ENCODE results near the gene PPARG. TPM values are rescaled to one million over a fixed set of nuclear protein-coding genes. Genes with fewer than 3 reads are reported as not detected.

The PPARG gene
- total and polyA plus RNA-seq, 4 donors, result 5.2 to 15.7 (median 7.0) TPM

DNA sequence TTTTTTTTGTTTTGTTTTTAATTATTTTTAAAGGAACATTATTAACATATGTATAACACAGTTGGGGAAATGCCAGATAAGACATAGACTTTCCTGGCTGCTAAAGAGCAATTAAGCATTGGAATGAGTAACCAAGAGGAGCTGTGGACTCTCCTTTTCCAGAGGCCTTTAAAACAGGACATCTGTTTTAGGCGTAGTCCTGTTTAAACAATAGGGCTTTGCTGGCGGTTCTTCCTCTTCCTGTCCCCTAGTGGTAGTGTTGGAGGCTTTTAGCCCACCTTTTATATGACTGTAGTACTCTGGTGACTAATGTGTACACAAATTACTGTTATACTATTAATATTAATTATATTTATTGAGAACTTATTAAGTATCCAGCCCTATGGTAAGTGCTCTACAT is 81.9 kb downstream of the PPARG start:
- H3K9ac ChIP-seq (ENCODE audit: low read depth in 1 of 2, low read length in 2 of 2), result no peak overlapping the region
- no peaks in the 10 kb centered on the region for H3K9me3 ChIP-seq (ENCODE audit: control insufficient read depth in 4 of 4, low read length in 3 of 4)
- peaks cover 4 to 30% (median 27%) of the 10 kb centered on the region in 4 donors for H3K4me1 ChIP-seq (ENCODE audit: control insufficient read depth in 4 of 4, insufficient read depth in 4 of 4, low read length in 3 of 4)
- H3K4me3 ChIP-seq (ENCODE audit: low read depth in 1 of 3, low read length in 3 of 3), result no peak overlapping the region
- no peaks in the 10 kb centered on the region for H3K36me3 ChIP-seq (ENCODE audit: control insufficient read depth in 4 of 4, insufficient read depth in 3 of 4, low read depth in 1 of 4, low read length in 3 of 4)
- TF ChIP-seq GABPA (IDR thresholded peaks at IDR 0.05 in 1 of 2, conservative IDR thresholded peaks at IDR 0.05 in 1 of 2) (no peak), FOXA1 (IDR thresholded peaks at IDR 0.05) (no peak), RXRA (IDR thresholded peaks at IDR 0.05) (no peak), RAD21 (IDR thresholded peaks at IDR 0.05) (peak in 1 of 2 donors; percentile 33)
- TF ChIP-seq, protein P1, sequence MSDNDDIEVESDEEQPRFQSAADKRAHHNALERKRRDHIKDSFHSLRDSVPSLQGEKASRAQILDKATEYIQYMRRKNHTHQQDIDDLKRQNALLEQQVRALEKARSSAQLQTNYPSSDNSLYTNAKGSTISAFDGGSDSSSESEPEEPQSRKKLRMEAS (IDR thresholded peaks at IDR 0.05), result no peak
- TF ChIP-seq, protein P2, sequence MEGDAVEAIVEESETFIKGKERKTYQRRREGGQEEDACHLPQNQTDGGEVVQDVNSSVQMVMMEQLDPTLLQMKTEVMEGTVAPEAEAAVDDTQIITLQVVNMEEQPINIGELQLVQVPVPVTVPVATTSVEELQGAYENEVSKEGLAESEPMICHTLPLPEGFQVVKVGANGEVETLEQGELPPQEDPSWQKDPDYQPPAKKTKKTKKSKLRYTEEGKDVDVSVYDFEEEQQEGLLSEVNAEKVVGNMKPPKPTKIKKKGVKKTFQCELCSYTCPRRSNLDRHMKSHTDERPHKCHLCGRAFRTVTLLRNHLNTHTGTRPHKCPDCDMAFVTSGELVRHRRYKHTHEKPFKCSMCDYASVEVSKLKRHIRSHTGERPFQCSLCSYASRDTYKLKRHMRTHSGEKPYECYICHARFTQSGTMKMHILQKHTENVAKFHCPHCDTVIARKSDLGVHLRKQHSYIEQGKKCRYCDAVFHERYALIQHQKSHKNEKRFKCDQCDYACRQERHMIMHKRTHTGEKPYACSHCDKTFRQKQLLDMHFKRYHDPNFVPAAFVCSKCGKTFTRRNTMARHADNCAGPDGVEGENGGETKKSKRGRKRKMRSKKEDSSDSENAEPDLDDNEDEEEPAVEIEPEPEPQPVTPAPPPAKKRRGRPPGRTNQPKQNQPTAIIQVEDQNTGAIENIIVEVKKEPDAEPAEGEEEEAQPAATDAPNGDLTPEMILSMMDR (IDR thresholded peaks at IDR 0.05; ENCODE audit: low read depth, low read length, missing input control), result peak; percentile 11
- 71% methylated on average over 2 of the region's 2 CpGs for WGBS
- DNase-seq (ENCODE audit: low spot score), result no peak
- no peak overlapping the region for H3K27ac ChIP-seq (ENCODE audit: low read depth in 1 of 2, low read length in 2 of 2)
- no peaks in the 10 kb centered on the region for H3K27me3 ChIP-seq (ENCODE audit: control insufficient read depth in 4 of 4, insufficient read depth in 4 of 4, low read length in 3 of 4)

DNA sequence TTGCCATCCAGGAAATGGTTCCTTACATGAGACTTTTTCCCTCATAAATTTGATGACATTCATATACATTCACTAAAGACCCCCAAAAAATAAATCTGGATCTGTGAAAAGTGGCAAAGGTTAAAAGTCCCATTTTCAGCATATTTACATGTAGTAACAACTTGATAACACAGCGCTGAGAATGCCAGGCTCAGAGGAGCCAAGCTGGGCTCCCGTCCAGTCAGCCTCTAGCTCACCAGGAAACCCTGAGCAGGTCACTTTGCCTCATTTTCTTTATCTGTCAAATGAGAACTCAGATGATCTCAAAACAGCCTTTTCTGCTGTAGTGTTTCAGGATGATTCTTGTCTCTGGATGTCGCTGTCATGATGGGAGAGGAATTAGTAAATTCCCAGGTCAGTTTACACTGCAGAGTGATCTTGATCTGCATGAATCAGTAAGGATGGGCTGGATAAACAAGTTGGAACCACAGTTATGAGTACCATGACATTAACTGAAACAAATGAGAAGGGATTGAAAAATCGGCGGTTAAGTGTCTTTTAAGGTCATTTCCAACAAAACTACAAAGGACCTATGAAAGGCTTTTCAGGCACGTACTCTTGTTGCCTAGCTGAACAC is 82.8 kb downstream of the PPARG start:
- H3K9me3 ChIP-seq (ENCODE audit: control insufficient read depth in 4 of 4, low read length in 3 of 4), result no peaks in the 10 kb centered on the region
- 31% methylated on average over 6 of the region's 6 CpGs for WGBS

More for the DNA sequence above, 82.8 kb downstream of the PPARG start:
- Histone ChIP-seq H3K4me1 (ENCODE audit: control insufficient read depth in 4 of 4, insufficient read depth in 4 of 4, low read length in 3 of 4) (peaks cover 7 to 30% (median 27%) of the 10 kb centered on the region in 4 donors), H3K27ac (ENCODE audit: low read depth in 1 of 2, low read length in 2 of 2) (peak overlapping the region; percentile 23 to 24), H3K4me3 (ENCODE audit: low read depth in 1 of 3, low read length in 3 of 3) (no peak overlapping the region), H3K36me3 (ENCODE audit: control insufficient read depth in 4 of 4, insufficient read depth in 3 of 4, low read depth in 1 of 4, low read length in 3 of 4) (no peaks in the 10 kb centered on the region), H3K27me3 (ENCODE audit: control insufficient read depth in 4 of 4, insufficient read depth in 4 of 4, low read length in 3 of 4) (no peaks in the 10 kb centered on the region), H3K9ac (ENCODE audit: low read depth in 1 of 2, low read length in 2 of 2) (no peak overlapping the region)
- TF ChIP-seq NR2F2 (IDR thresholded peaks at IDR 0.05) (no peak), JUND (IDR thresholded peaks at IDR 0.05) (peak in 1 of 2 donors; percentile 38), SP1 (IDR thresholded peaks at IDR 0.05) (no peak), HNF4G (IDR thresholded peaks at IDR 0.05) (peak; percentile 19), TAF1 (conservative IDR thresholded peaks at IDR 0.05) (no peak), EGR1 (IDR thresholded peaks at IDR 0.05; ENCODE audit: low read depth in 2 of 2) (no peak), FOXA2 (IDR thresholded peaks at IDR 0.05) (peak; percentile 45), HNF4A (conservative IDR thresholded peaks at IDR 0.05) (peak; percentile 63 to 70), RXRA (IDR thresholded peaks at IDR 0.05) (peak; percentile 62 to 71), RAD21 (IDR thresholded peaks at IDR 0.05) (peak; percentile 41 to 57)
- TF ChIP-seq, protein P2 (IDR thresholded peaks at IDR 0.05; ENCODE audit: low read depth, low read length, missing input control), result no peak
- TF ChIP-seq, protein P3, sequence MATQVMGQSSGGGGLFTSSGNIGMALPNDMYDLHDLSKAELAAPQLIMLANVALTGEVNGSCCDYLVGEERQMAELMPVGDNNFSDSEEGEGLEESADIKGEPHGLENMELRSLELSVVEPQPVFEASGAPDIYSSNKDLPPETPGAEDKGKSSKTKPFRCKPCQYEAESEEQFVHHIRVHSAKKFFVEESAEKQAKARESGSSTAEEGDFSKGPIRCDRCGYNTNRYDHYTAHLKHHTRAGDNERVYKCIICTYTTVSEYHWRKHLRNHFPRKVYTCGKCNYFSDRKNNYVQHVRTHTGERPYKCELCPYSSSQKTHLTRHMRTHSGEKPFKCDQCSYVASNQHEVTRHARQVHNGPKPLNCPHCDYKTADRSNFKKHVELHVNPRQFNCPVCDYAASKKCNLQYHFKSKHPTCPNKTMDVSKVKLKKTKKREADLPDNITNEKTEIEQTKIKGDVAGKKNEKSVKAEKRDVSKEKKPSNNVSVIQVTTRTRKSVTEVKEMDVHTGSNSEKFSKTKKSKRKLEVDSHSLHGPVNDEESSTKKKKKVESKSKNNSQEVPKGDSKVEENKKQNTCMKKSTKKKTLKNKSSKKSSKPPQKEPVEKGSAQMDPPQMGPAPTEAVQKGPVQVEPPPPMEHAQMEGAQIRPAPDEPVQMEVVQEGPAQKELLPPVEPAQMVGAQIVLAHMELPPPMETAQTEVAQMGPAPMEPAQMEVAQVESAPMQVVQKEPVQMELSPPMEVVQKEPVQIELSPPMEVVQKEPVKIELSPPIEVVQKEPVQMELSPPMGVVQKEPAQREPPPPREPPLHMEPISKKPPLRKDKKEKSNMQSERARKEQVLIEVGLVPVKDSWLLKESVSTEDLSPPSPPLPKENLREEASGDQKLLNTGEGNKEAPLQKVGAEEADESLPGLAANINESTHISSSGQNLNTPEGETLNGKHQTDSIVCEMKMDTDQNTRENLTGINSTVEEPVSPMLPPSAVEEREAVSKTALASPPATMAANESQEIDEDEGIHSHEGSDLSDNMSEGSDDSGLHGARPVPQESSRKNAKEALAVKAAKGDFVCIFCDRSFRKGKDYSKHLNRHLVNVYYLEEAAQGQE (IDR thresholded peaks at IDR 0.05), result no peak
- TF ChIP-seq, protein P4, sequence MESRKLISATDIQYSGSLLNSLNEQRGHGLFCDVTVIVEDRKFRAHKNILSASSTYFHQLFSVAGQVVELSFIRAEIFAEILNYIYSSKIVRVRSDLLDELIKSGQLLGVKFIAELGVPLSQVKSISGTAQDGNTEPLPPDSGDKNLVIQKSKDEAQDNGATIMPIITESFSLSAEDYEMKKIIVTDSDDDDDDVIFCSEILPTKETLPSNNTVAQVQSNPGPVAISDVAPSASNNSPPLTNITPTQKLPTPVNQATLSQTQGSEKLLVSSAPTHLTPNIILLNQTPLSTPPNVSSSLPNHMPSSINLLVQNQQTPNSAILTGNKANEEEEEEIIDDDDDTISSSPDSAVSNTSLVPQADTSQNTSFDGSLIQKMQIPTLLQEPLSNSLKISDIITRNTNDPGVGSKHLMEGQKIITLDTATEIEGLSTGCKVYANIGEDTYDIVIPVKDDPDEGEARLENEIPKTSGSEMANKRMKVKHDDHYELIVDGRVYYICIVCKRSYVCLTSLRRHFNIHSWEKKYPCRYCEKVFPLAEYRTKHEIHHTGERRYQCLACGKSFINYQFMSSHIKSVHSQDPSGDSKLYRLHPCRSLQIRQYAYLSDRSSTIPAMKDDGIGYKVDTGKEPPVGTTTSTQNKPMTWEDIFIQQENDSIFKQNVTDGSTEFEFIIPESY (IDR thresholded peaks at IDR 0.05), result no peak
- TF ChIP-seq, protein P5, sequence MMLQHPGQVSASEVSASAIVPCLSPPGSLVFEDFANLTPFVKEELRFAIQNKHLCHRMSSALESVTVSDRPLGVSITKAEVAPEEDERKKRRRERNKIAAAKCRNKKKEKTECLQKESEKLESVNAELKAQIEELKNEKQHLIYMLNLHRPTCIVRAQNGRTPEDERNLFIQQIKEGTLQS (IDR thresholded peaks at IDR 0.05), result no peak
- no peak for DNase-seq (ENCODE audit: low spot score)
